ENCODE data around the gene RESP18. TPM values are rescaled to one million over a fixed set of nuclear protein-coding genes. Genes with fewer than 3 reads are reported as not detected.

The RESP18 gene
- polyA plus RNA-seq, 2 of the 4 experiments (the other 2 are of a cell fraction), result not detected

DNA sequence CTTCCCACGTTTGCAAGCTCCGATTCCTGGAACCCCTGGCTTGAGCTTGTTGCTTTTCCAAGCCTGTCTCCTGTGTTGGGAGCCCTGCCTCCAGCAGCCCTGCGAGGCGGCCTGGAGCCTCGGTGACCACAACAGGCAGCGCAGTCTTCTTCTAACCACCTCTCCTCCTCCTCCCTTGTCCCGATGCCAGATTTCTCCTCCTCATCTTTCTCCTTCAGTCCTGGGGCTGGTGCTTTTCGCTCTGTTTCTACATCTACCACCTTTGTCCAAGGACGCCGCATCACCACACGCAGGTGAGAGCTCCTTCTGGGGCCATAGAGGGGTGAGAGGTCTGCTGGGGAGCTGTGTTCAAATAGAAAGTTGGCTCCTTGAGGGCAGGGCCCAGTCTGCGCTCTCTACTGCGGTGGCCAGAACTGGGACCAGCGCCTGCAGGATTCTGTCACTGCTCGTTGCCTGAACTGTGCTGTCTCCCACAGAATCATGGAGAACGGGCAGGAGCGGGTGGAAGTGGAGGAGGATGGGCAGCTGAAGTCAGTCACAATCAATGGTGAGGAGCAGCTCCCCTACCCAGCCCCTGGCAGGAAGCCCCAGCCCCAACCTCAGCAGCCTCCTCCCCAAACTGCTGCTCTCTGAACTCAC is 49.5 kb downstream of the RESP18 start:
- ATAC-seq (no peak), FAIRE-seq (no peak), DNase-seq (ENCODE audit: low read depth in 1 of 2, low spot score in 1 of 2) (no peak)
- ChIA-PET POLR2A (interaction anchor here (1.8 kb wide), 1 partner anchor 65 kb away, joined by 8 read pairs; no protein-coding TSS in a partner anchor), CTCF (interaction anchor here (0.5 to 16.2 kb wide), 4 partner anchors 12 to 123 kb away, joined by 3 to 540 read pairs (median 4); no protein-coding TSS in a partner anchor)
- H3K27ac ChIP-seq, result no peak overlapping the region
- H3K4me1 ChIP-seq, result peaks cover 27% of the 10 kb centered on the region
- 91% methylated on average over 17 of the region's 17 CpGs for WGBS (ENCODE audit: missing lambda C conversion rate)
- no peak overlapping the region for H3K4me2 ChIP-seq
- TF ChIP-seq RARB (CRISPR knock-in tag; IDR thresholded peaks at IDR 0.05) (no peak), SREBF2 (IDR thresholded peaks at IDR 0.05) (no peak), POLR2A (IDR thresholded peaks at IDR 0.05; ENCODE audit: low read length) (no peak), ZSCAN20 (CRISPR knock-in tag; IDR thresholded peaks at IDR 0.05) (no peak), KDM1A (IDR thresholded peaks at IDR 0.05; ENCODE audit: low read depth) (no peak), CBX8 (IDR thresholded peaks at IDR 0.05) (no peak), EHMT2 (IDR thresholded peaks at IDR 0.05; ENCODE audit: low read depth) (no peak), PHF8 (IDR thresholded peaks at IDR 0.05; ENCODE audit: borderline replicate concordance, low read depth) (no peak), CHD4 (IDR thresholded peaks at IDR 0.05; ENCODE audit: borderline replicate concordance) (no peak), TP53 (CRISPR knock-in tag; IDR thresholded peaks at IDR 0.05) (no peak), NR3C1 (IDR thresholded peaks at IDR 0.05) (no peak), CEBPB (IDR thresholded peaks at IDR 0.05) (no peak)
- TF ChIP-seq, protein P1, sequence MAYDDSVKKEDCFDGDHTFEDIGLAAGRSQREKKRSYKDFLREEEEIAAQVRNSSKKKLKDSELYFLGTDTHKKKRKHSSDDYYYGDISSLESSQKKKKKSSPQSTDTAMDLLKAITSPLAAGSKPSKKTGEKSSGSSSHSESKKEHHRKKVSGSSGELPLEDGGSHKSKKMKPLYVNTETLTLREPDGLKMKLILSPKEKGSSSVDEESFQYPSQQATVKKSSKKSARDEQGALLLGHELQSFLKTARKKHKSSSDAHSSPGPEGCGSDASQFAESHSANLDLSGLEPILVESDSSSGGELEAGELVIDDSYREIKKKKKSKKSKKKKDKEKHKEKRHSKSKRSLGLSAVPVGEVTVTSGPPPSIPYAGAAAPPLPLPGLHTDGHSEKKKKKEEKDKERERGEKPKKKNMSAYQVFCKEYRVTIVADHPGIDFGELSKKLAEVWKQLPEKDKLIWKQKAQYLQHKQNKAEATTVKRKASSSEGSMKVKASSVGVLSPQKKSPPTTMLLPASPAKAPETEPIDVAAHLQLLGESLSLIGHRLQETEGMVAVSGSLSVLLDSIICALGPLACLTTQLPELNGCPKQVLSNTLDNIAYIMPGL (CRISPR knock-in tag; IDR thresholded peaks at IDR 0.05; ENCODE audit: borderline replicate concordance), result no peak
- TF ChIP-seq, protein P2, sequence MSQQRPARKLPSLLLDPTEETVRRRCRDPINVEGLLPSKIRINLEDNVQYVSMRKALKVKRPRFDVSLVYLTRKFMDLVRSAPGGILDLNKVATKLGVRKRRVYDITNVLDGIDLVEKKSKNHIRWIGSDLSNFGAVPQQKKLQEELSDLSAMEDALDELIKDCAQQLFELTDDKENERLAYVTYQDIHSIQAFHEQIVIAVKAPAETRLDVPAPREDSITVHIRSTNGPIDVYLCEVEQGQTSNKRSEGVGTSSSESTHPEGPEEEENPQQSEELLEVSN (IDR thresholded peaks at IDR 0.05; ENCODE audit: borderline replicate concordance, low read depth), result no peak
- TF ChIP-seq, protein P3, sequence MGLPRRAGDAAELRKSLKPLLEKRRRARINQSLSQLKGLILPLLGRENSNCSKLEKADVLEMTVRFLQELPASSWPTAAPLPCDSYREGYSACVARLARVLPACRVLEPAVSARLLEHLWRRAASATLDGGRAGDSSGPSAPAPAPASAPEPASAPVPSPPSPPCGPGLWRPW (IDR thresholded peaks at IDR 0.05), result no peak
- TF ChIP-seq, protein P4, sequence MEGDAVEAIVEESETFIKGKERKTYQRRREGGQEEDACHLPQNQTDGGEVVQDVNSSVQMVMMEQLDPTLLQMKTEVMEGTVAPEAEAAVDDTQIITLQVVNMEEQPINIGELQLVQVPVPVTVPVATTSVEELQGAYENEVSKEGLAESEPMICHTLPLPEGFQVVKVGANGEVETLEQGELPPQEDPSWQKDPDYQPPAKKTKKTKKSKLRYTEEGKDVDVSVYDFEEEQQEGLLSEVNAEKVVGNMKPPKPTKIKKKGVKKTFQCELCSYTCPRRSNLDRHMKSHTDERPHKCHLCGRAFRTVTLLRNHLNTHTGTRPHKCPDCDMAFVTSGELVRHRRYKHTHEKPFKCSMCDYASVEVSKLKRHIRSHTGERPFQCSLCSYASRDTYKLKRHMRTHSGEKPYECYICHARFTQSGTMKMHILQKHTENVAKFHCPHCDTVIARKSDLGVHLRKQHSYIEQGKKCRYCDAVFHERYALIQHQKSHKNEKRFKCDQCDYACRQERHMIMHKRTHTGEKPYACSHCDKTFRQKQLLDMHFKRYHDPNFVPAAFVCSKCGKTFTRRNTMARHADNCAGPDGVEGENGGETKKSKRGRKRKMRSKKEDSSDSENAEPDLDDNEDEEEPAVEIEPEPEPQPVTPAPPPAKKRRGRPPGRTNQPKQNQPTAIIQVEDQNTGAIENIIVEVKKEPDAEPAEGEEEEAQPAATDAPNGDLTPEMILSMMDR (IDR thresholded peaks at IDR 0.05), result no peak
- TF ChIP-seq, protein P5, sequence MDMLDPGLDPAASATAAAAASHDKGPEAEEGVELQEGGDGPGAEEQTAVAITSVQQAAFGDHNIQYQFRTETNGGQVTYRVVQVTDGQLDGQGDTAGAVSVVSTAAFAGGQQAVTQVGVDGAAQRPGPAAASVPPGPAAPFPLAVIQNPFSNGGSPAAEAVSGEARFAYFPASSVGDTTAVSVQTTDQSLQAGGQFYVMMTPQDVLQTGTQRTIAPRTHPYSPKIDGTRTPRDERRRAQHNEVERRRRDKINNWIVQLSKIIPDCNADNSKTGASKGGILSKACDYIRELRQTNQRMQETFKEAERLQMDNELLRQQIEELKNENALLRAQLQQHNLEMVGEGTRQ (IDR thresholded peaks at IDR 0.05), result no peak
- TF ChIP-seq, protein P6, sequence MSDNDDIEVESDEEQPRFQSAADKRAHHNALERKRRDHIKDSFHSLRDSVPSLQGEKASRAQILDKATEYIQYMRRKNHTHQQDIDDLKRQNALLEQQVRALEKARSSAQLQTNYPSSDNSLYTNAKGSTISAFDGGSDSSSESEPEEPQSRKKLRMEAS (IDR thresholded peaks at IDR 0.05), result no peak
- no peak overlapping the region for H3K4me3 ChIP-seq
- no peaks in the 10 kb centered on the region for H3K9me3 ChIP-seq

DNA sequence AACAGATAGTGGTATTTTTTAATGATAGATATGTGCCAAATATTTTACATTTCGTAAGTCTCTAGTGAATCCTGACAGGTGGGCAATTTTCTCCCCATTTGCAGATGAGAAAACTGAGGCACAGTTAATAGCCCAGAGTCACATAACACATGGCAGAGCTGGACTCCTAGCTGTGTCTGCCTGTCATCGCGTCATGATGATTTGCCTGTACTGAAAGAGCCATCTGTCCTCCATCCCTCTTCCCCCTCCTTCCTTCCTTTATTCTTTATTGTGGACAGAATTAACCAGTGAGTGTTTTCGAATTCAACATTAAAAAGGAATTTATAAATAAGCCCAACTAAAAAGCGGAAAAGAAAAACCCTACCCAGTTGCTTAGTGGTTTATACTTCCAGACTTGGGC is 50.2 kb downstream of the RESP18 start:
- no peak for DNase-seq (ENCODE audit: low read depth in 1 of 2, low spot score in 1 of 2)
- ChIA-PET POLR2A (interaction anchor here (1.8 kb wide), 1 partner anchor 64 kb away, joined by 8 read pairs; no protein-coding TSS in a partner anchor), CTCF (interaction anchor here (0.5 to 16.2 kb wide), 6 partner anchors 12 to 123 kb away, joined by 3 to 540 read pairs (median 4); partner anchors contain the start of genes TUBA4A and TUBA4B)
- 85% methylated on average over 5 of the region's 5 CpGs for WGBS (ENCODE audit: missing lambda C conversion rate)
- Histone ChIP-seq H3K27ac (no peak overlapping the region), H3K9me3 (no peaks in the 10 kb centered on the region), H3K4me3 (no peak overlapping the region), H3K4me2 (no peak overlapping the region), H3K4me1 (peaks cover 33% of the 10 kb centered on the region)
- ATAC-seq, result no peak
- no peak for FAIRE-seq
- TF ChIP-seq TP53 (CRISPR knock-in tag; IDR thresholded peaks at IDR 0.05) (no peak), POLR2AphosphoS2 (conservative IDR thresholded peaks at IDR 0.05; ENCODE audit: low read length) (no peak), GATA3 (IDR thresholded peaks at IDR 0.05; ENCODE audit: borderline replicate concordance) (no peak), EHMT2 (IDR thresholded peaks at IDR 0.05; ENCODE audit: low read depth) (no peak), RAD21 (conservative IDR thresholded peaks at IDR 0.05 in 1 of 2, IDR thresholded peaks at IDR 0.05 in 1 of 2) (no peak), ESRRA (IDR thresholded peaks at IDR 0.05; ENCODE audit: borderline replicate concordance, low read length) (no peak), BHLHE40 (IDR thresholded peaks at IDR 0.05; ENCODE audit: low read depth, low read length) (no peak), ZSCAN20 (CRISPR knock-in tag; IDR thresholded peaks at IDR 0.05) (no peak), RFX5 (IDR thresholded peaks at IDR 0.05) (no peak)
- TF ChIP-seq, protein P7, sequence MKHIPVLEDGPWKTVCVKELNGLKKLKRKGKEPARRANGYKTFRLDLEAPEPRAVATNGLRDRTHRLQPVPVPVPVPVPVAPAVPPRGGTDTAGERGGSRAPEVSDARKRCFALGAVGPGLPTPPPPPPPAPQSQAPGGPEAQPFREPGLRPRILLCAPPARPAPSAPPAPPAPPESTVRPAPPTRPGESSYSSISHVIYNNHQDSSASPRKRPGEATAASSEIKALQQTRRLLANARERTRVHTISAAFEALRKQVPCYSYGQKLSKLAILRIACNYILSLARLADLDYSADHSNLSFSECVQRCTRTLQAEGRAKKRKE (CRISPR knock-in tag; IDR thresholded peaks at IDR 0.05; ENCODE audit: low read depth), result no peak
- TF ChIP-seq, protein P8, sequence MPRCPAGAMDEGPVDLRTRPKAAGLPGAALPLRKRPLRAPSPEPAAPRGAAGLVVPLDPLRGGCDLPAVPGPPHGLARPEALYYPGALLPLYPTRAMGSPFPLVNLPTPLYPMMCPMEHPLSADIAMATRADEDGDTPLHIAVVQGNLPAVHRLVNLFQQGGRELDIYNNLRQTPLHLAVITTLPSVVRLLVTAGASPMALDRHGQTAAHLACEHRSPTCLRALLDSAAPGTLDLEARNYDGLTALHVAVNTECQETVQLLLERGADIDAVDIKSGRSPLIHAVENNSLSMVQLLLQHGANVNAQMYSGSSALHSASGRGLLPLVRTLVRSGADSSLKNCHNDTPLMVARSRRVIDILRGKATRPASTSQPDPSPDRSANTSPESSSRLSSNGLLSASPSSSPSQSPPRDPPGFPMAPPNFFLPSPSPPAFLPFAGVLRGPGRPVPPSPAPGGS (IDR thresholded peaks at IDR 0.05), result no peak
- TF ChIP-seq, protein P9, sequence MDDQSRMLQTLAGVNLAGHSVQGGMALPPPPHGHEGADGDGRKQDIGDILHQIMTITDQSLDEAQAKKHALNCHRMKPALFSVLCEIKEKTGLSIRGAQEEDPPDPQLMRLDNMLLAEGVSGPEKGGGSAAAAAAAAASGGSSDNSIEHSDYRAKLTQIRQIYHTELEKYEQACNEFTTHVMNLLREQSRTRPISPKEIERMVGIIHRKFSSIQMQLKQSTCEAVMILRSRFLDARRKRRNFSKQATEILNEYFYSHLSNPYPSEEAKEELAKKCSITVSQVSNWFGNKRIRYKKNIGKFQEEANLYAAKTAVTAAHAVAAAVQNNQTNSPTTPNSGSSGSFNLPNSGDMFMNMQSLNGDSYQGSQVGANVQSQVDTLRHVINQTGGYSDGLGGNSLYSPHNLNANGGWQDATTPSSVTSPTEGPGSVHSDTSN (IDR thresholded peaks at IDR 0.05), result no peak
- TF ChIP-seq, protein P3 (IDR thresholded peaks at IDR 0.05), result no peak

Measured in A549 (cell line).